HG03342 (cell line): ENCODE measurements around the gene NDUFV2.

Source experiments
- ATAC-seq: cut with Tn5 transposase; IDR thresholded peaks from one replicate; pipeline ENCODE4 v1.9.1; 2021; ENCODE audit warnings: mild to moderate bottlenecking, moderate library complexity; ENCODE audit not compliant: unreplicated experiment

Gene NDUFV2

GRCh38 chr18:9102508-9103375, at the start of gene NDUFV2:
NDUFV2 (plus strand) TSS chr18:9102699; CDS start chr18:9102744, 45 bp downstream.
- ATAC-seq: peak; percentile 92

GRCh38 chr18:9053814-9054213, 48.7 kb upstream of the NDUFV2 start:
- no peak for ATAC-seq

GRCh38 chr18:9055185-9055584, 47.3 kb upstream of the NDUFV2 start:
- ATAC-seq: peak; percentile 49

- no peak for ATAC-seq
Observed at GRCh38 chr18:9055626-9056025, 46.9 kb upstream of the NDUFV2 start.

- no peak for ATAC-seq
Observed at GRCh38 chr18:9057646-9058045, 44.9 kb upstream of the NDUFV2 start.

- ATAC-seq: no peak
Observed at GRCh38 chr18:9058406-9058805, 44.1 kb upstream of the NDUFV2 start.

- no peak for ATAC-seq
Observed at GRCh38 chr18:9062418-9062751, 40.1 kb upstream of the NDUFV2 start.

- no peak for ATAC-seq
Observed at GRCh38 chr18:9065864-9066263, 36.6 kb upstream of the NDUFV2 start.

- ATAC-seq: peak; percentile 25
Observed at GRCh38 chr18:9066358-9066757, 36.1 kb upstream of the NDUFV2 start.

GRCh38 chr18:9066817-9067306, 35.6 kb upstream of the NDUFV2 start:
- peak; percentile 68 for ATAC-seq

GRCh38 chr18:9067823-9068222, 34.7 kb upstream of the NDUFV2 start:
- ATAC-seq: no peak

GRCh38 chr18:9068346-9068745, 34.2 kb upstream of the NDUFV2 start:
- ATAC-seq: no peak

- ATAC-seq: no peak
Observed at GRCh38 chr18:9069601-9070000, 32.9 kb upstream of the NDUFV2 start.

GRCh38 chr18:9070212-9070611, 32.3 kb upstream of the NDUFV2 start:
- no peak for ATAC-seq

GRCh38 chr18:9079818-9080528, 22.5 kb upstream of the NDUFV2 start:
- ATAC-seq: no peak

- ATAC-seq: no peak
Observed at GRCh38 chr18:9081940-9082339, 20.6 kb upstream of the NDUFV2 start.

GRCh38 chr18:9082711-9083510, 19.6 kb upstream of the NDUFV2 start:
- peak; percentile 80 for ATAC-seq

GRCh38 chr18:9086015-9086414, 16.5 kb upstream of the NDUFV2 start:
- ATAC-seq: no peak

- ATAC-seq: no peak
Observed at GRCh38 chr18:9086624-9087023, 15.9 kb upstream of the NDUFV2 start.

GRCh38 chr18:9087144-9087543, 15.4 kb upstream of the NDUFV2 start:
- no peak for ATAC-seq

GRCh38 chr18:9088252-9088651, 14.2 kb upstream of the NDUFV2 start:
- ATAC-seq: no peak
